HepG2 (cell line): ENCODE measurements around the gene DST. TPM values are rescaled to one million over a fixed set of nuclear protein-coding genes. Genes with fewer than 3 reads are reported as not detected.

Experiments used
- ATAC-seq: fragments of 200-7000 bp; cut with Tn5 transposase; 3 replicates; pipeline ENCODE4 v1.9.1; 2020; ENCODE audit warnings: mild to moderate bottlenecking, moderate library complexity
- BruUV-seq: library from RNA; stranded (reverse); fragments of 400-500 nt; replicated peaks from 2 replicates; lab custom pipeline; 2021; lab: Mats Ljungman, UMichigan
- CTCF ChIA-PET: fragments of 300-600 bp; formaldehyde crosslinking; extraction: SDS; loops from one replicate; lab custom pipeline; 2021; ENCODE audit warnings: low total read pairs, inconsistent platforms, low intra/inter-chr PET ratio; lab: Yijun Ruan, JAX
- POLR2A ChIA-PET: fragments of 350-600 bp; sonication (Branson Sonifier 250); formaldehyde crosslinking; loops from one replicate; lab custom pipeline; 2020; ENCODE audit warnings: antibody characterized with exemption, inconsistent platforms; lab: Yijun Ruan, JAX
- DNase-seq: peaks from one replicate; pipeline ENCODE4 v3.0.0-alpha.2; 2015; ENCODE audit warnings: low spot score
- FAIRE-seq: peaks from 3 replicates; lab custom pipeline; 2011; peaks lifted over from hg19 to GRCh38; lab: Jason Lieb, UNC
- H2AFZ ChIP-seq: one replicate; pipeline ENCODE4 v1.6.1; 2011; ENCODE audit warnings: low read length, inconsistent platforms
- H3K27ac ChIP-seq: fragments of 300-600 bp; 3 replicates; pipeline ENCODE4 v1.8.0; 2011; ENCODE audit warnings: mixed run types, mild to moderate bottlenecking, mixed read lengths, low read length, inconsistent platforms; ENCODE audit not compliant: insufficient read depth; ENCODE audit errors: extremely low read length
- H3K27me3 ChIP-seq, 2 experiments: fragments of 200-600 bp in 1 of 2; 2 replicates in 1 of 2; 3 replicates in 1 of 2; pipeline versions ENCODE4 v1.6.0 to v1.8.0; 2011; ENCODE audit warnings: low read length in 2 of 2, mild to moderate bottlenecking in 2 of 2, moderate library complexity in 2 of 2, inconsistent platforms in 1 of 2; ENCODE audit not compliant: insufficient read depth in 2 of 2, control insufficient read depth in 1 of 2
- H3K36me3 ChIP-seq, 2 experiments: fragments of 200-600 bp in 1 of 2; replicated peaks in 1 of 2; 2 replicates in 1 of 2; 3 replicates in 1 of 2; pipeline versions ENCODE4 v1.5.1 to v1.8.0; 2011; ENCODE audit warnings: low read length in 2 of 2, inconsistent platforms in 1 of 2; ENCODE audit not compliant: insufficient read depth in 2 of 2, control insufficient read depth in 1 of 2
- H3K4me1 ChIP-seq: 2 replicates; pipeline ENCODE4 v1.5.1; 2012; ENCODE audit warnings: low read length, inconsistent platforms; ENCODE audit not compliant: insufficient read depth
- H3K4me2 ChIP-seq: 2 replicates; pipeline ENCODE4 v1.6.0; 2011; ENCODE audit warnings: low read depth, low read length, inconsistent platforms
- H3K4me3 ChIP-seq, 3 experiments: fragments of 200-600 bp in 1 of 3; sonication (generic), shearing (Covaris generic) in 1 of 3; replicated peaks in 1 of 3; 2 replicates each; pipeline ENCODE4 v1.5.1; 2011 to 2016; ENCODE audit warnings: low read length in 3 of 3, inconsistent platforms in 2 of 3, low read depth in 2 of 3, mild to moderate bottlenecking in 2 of 3, control low read depth in 1 of 3, mixed read lengths in 1 of 3; ENCODE audit not compliant: insufficient read depth in 1 of 3
- H3K79me2 ChIP-seq: one replicate; pipeline ENCODE4 v1.6.1; 2011; ENCODE audit warnings: low read length, inconsistent platforms; ENCODE audit not compliant: insufficient read depth
- H3K9ac ChIP-seq: 2 replicates; pipeline ENCODE4 v1.6.0; 2011; ENCODE audit warnings: mild to moderate bottlenecking, low read depth, low read length, inconsistent platforms; ENCODE audit not compliant: insufficient read depth
- H3K9me3 ChIP-seq: 2 replicates; pipeline ENCODE4 v1.5.1; 2012; ENCODE audit warnings: mild to moderate bottlenecking, low read length
- H4K20me1 ChIP-seq: 2 replicates; pipeline ENCODE4 v1.6.0; 2011; ENCODE audit warnings: inconsistent platforms, mild to moderate bottlenecking, low read length, moderate library complexity; ENCODE audit not compliant: insufficient read depth
- ARID2 ChIP-seq: sonication (generic); formaldehyde crosslinking; IDR thresholded peaks from 2 replicates; pipeline ENCODE4 v1.8.1; 2022; ENCODE audit warnings: mild to moderate bottlenecking, missing genetic modification reagents, borderline replicate concordance
- EED ChIP-seq: sonication (generic); formaldehyde crosslinking; IDR thresholded peaks from 2 replicates; pipeline ENCODE4 v1.5.0; 2020; ENCODE audit warnings: mild to moderate bottlenecking, missing genetic modification reagents
- IKZF4 ChIP-seq: sonication (generic); formaldehyde crosslinking; IDR thresholded peaks from 2 replicates; pipeline ENCODE4 v1.5.1; 2020; ENCODE audit warnings: borderline replicate concordance, mild to moderate bottlenecking, low read depth, missing genetic modification reagents; ENCODE audit errors: not compliant biosample characterization
- KDM5A ChIP-seq: fragments of 200-600 bp; sonication (generic); IDR thresholded peaks from 2 replicates; pipeline ENCODE4 v1.7.0; 2018; ENCODE audit warnings: antibody characterized with exemption, mild to moderate bottlenecking, low read length, borderline replicate concordance
- KLF9 ChIP-seq: IDR thresholded peaks from 2 replicates; pipeline ENCODE4 v1.6.1; 2016; ENCODE audit warnings: low read depth
- MTA3 ChIP-seq: sonication (generic); formaldehyde crosslinking; IDR thresholded peaks from 2 replicates; pipeline ENCODE4 v1.4.0; 2020; ENCODE audit warnings: missing genetic modification reagents
- MYC ChIP-seq: sonication (generic); formaldehyde crosslinking; IDR thresholded peaks from 2 replicates; pipeline ENCODE4 v1.9.0; 2021; ENCODE audit warnings: missing genetic modification reagents, borderline replicate concordance
- SMARCC2 ChIP-seq: fragments of 450-650 bp; IDR thresholded peaks from 2 replicates; pipeline ENCODE4 v1.6.1; 2017; ENCODE audit warnings: antibody characterized with exemption, mild to moderate bottlenecking
- SRSF1 ChIP-seq: fragments of 200-400 bp; formaldehyde crosslinking; optimal IDR thresholded peaks from 2 replicates; pipeline ENCODE3; 2017; ENCODE audit warnings: mild to moderate bottlenecking, low read depth, low read length, moderate library complexity
- ZFP36L1 ChIP-seq: sonication (generic); formaldehyde crosslinking; IDR thresholded peaks from 2 replicates; pipeline ENCODE4 v1.8.0; 2022; ENCODE audit warnings: mild to moderate bottlenecking, missing genetic modification reagents, moderate library complexity
- WGBS: methylation state at CpG from one replicate; pipeline ENCODE4 v1.1.6; 2017; ENCODE audit warnings: low lambda C conversion rate; 5-methylcytosine and 5-hydroxymethylcytosine counted together
- in situ Hi-C: cut with HindIII; loops from 2 replicates; pipeline ENCODE4 v1.10.0; 2017; ENCODE audit warnings: low pct_unique_long_range_greater_than_20kb; ENCODE audit not compliant: extremely low pct_ligation_motif_present
- intact Hi-C: fragments of 100-400 bp; cut with micrococcal nuclease; formaldehyde crosslinking; loops from one replicate; pipeline ENCODE4 v1.10.0; 2022; ENCODE audit not compliant: unreplicated experiment
- polyA plus RNA-seq, 8 experiments: library from polyadenylated mRNA; depleted of rRNA in 3 of 8; stranded (reverse) in 7 of 8; unstranded in 1 of 8; fragments of >200 nt; fragmentation: Illumina TruSeq in 4 of 8; extraction: Trizol in 4 of 8; gene quantifications; 2 replicates each; pipeline versions ENCODE4 v1.2.1 to v1.2.3, GENCODE V29; 2011 to 2016; ENCODE audit warnings: low read depth in 4 of 8, missing spikeins in 1 of 8, mixed read lengths in 1 of 8; ENCODE audit not compliant: insufficient read depth in 1 of 8
- total RNA-seq, 5 experiments: library from RNA; depleted of rRNA; stranded (reverse); fragments of >200 nt; fragmentation: Illumina TruSeq; extraction: Trizol; gene quantifications; 2 replicates each; pipeline ENCODE4 v1.2.3, GENCODE V29; 2016; ENCODE audit warnings: low read depth in 1 of 5
- TF ChIP-seq, protein P1 (sequence below): sonication (generic); formaldehyde crosslinking; IDR thresholded peaks from 2 replicates; pipeline ENCODE4 v1.4.0; 2020; ENCODE audit warnings: missing genetic modification reagents
- TF ChIP-seq, protein P2 (sequence below): IDR thresholded peaks from 2 replicates; pipeline ENCODE4 v1.6.1; 2016; ENCODE audit warnings: mild to moderate bottlenecking
- TF ChIP-seq, protein P3 (sequence below), 2 experiments: IDR thresholded peaks; 2 replicates each; pipeline ENCODE4 v1.6.1; 2011 to 2012; ENCODE audit warnings: low read length in 2 of 2, borderline replicate concordance in 1 of 2, low read depth in 1 of 2, mild to moderate bottlenecking in 1 of 2, moderate library complexity in 1 of 2

DST gene
- total and polyA plus RNA-seq, 2 of the 13 experiments (the other 11 are each of a cell fraction or from before 2014, with no cell fraction given), result 64.4 to 89.0 TPM

DNA sequence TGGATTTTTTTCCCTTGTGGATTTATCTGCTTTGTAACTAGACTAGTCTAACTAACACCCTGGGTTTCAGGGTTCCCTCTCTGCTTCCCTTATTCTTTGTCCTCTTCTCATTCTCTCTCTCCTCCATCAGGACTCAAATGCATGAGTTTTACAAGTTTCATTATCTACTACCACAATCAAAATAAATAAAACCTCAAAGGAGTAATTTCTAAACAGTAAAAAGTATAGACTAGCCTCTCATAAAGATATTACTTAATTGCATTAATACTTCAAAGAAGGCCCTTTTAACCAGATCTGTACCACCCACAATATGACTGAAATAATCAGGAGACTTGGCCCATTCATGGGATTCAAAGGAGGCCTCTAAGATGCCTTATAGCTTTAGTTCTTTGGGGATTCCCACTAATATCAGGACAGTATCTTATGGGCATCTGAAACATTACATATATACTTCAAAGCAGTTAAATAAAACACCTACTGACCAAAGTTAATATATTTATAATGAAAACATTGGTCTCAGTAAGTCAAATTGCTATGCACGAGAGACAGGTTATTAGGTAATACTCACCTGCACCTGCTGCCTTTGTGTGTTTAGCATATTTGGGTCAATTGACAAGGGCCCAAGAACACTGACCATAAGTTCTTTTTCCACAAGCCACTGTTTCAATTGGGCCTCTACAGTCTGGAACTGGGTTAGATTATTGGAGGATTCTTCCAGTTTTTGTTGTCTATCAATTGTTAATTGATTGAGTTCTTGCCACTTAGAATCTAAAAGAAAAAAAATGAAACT lies 85.7 kb downstream of the DST start:
- intact Hi-C loops (no loop called here), in situ Hi-C loops (no loop called here)
- Histone ChIP-seq H3K4me3 (no peak overlapping the region), H3K9ac (no peak overlapping the region), H3K79me2 (no peaks in the 10 kb centered on the region), H3K4me1 (peaks cover 6% of the 10 kb centered on the region), H2AFZ (no peak overlapping the region), H3K27ac (no peak overlapping the region), H3K9me3 (no peaks in the 10 kb centered on the region), H4K20me1 (no peaks in the 10 kb centered on the region), H3K36me3 (peaks cover 5 to 7% of the 10 kb centered on the region in 2 experiments; a peak in 4 of 5 replicates), H3K4me2 (no peak overlapping the region), H3K27me3 (no peaks in the 10 kb centered on the region)
- 97% methylated on average over 1 of the region's 1 CpG for WGBS
- DNase-seq, result no peak
- ATAC-seq, result no peak
- POLR2A ChIA-PET, result no interaction called here
- BruUV-seq, result no TSS peak
- no peak for FAIRE-seq
- CTCF ChIA-PET, result no interaction called here
- TF ChIP-seq SMARCC2 (no peak), IKZF4 (CRISPR knock-in tag) (no peak), MTA3 (CRISPR knock-in tag) (no peak), MYC (CRISPR knock-in tag) (no peak), ZFP36L1 (CRISPR knock-in tag) (no peak), ARID2 (no peak), SRSF1 (no peak), KDM5A (no peak), EED (no peak), KLF9 (CRISPR knock-in tag) (no peak)
- TF ChIP-seq, protein P1, sequence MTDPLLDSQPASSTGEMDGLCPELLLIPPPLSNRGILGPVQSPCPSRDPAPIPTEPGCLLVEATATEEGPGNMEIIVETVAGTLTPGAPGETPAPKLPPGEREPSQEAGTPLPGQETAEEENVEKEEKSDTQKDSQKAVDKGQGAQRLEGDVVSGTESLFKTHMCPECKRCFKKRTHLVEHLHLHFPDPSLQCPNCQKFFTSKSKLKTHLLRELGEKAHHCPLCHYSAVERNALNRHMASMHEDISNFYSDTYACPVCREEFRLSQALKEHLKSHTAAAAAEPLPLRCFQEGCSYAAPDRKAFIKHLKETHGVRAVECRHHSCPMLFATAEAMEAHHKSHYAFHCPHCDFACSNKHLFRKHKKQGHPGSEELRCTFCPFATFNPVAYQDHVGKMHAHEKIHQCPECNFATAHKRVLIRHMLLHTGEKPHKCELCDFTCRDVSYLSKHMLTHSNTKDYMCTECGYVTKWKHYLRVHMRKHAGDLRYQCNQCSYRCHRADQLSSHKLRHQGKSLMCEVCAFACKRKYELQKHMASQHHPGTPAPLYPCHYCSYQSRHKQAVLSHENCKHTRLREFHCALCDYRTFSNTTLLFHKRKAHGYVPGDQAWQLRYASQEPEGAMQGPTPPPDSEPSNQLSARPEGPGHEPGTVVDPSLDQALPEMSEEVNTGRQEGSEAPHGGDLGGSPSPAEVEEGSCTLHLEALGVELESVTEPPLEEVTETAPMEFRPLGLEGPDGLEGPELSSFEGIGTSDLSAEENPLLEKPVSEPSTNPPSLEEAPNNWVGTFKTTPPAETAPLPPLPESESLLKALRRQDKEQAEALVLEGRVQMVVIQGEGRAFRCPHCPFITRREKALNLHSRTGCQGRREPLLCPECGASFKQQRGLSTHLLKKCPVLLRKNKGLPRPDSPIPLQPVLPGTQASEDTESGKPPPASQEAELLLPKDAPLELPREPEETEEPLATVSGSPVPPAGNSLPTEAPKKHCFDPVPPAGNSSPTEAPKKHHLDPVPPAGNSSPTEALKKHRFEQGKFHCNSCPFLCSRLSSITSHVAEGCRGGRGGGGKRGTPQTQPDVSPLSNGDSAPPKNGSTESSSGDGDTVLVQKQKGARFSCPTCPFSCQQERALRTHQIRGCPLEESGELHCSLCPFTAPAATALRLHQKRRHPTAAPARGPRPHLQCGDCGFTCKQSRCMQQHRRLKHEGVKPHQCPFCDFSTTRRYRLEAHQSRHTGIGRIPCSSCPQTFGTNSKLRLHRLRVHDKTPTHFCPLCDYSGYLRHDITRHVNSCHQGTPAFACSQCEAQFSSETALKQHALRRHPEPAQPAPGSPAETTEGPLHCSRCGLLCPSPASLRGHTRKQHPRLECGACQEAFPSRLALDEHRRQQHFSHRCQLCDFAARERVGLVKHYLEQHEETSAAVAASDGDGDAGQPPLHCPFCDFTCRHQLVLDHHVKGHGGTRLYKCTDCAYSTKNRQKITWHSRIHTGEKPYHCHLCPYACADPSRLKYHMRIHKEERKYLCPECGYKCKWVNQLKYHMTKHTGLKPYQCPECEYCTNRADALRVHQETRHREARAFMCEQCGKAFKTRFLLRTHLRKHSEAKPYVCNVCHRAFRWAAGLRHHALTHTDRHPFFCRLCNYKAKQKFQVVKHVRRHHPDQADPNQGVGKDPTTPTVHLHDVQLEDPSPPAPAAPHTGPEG (CRISPR knock-in tag), result no peak
- TF ChIP-seq, protein P2, sequence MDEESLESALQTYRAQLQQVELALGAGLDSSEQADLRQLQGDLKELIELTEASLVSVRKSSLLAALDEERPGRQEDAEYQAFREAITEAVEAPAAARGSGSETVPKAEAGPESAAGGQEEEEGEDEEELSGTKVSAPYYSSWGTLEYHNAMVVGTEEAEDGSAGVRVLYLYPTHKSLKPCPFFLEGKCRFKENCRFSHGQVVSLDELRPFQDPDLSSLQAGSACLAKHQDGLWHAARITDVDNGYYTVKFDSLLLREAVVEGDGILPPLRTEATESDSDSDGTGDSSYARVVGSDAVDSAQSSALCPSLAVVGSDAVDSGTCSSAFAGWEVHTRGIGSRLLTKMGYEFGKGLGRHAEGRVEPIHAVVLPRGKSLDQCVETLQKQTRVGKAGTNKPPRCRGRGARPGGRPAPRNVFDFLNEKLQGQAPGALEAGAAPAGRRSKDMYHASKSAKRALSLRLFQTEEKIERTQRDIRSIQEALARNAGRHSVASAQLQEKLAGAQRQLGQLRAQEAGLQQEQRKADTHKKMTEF (CRISPR knock-in tag), result no peak
- TF ChIP-seq, protein P3, sequence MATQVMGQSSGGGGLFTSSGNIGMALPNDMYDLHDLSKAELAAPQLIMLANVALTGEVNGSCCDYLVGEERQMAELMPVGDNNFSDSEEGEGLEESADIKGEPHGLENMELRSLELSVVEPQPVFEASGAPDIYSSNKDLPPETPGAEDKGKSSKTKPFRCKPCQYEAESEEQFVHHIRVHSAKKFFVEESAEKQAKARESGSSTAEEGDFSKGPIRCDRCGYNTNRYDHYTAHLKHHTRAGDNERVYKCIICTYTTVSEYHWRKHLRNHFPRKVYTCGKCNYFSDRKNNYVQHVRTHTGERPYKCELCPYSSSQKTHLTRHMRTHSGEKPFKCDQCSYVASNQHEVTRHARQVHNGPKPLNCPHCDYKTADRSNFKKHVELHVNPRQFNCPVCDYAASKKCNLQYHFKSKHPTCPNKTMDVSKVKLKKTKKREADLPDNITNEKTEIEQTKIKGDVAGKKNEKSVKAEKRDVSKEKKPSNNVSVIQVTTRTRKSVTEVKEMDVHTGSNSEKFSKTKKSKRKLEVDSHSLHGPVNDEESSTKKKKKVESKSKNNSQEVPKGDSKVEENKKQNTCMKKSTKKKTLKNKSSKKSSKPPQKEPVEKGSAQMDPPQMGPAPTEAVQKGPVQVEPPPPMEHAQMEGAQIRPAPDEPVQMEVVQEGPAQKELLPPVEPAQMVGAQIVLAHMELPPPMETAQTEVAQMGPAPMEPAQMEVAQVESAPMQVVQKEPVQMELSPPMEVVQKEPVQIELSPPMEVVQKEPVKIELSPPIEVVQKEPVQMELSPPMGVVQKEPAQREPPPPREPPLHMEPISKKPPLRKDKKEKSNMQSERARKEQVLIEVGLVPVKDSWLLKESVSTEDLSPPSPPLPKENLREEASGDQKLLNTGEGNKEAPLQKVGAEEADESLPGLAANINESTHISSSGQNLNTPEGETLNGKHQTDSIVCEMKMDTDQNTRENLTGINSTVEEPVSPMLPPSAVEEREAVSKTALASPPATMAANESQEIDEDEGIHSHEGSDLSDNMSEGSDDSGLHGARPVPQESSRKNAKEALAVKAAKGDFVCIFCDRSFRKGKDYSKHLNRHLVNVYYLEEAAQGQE (IDR thresholded peaks at IDR 0.05; ENCODE audit: borderline replicate concordance in 1 of 2, low read depth in 1 of 2, low read length in 2 of 2), result no peak
